DMS153 treated with DMSO at 0.1 percent for 48 hours (cell line): ENCODE measurements around the gene MRPS23.

Experiments used
- DNase-seq: peaks from one replicate; lab custom pipeline; 2025; ENCODE audit not compliant: unreplicated experiment; lab: John Stamatoyannopoulos, UW

The MRPS23 gene

DNA sequence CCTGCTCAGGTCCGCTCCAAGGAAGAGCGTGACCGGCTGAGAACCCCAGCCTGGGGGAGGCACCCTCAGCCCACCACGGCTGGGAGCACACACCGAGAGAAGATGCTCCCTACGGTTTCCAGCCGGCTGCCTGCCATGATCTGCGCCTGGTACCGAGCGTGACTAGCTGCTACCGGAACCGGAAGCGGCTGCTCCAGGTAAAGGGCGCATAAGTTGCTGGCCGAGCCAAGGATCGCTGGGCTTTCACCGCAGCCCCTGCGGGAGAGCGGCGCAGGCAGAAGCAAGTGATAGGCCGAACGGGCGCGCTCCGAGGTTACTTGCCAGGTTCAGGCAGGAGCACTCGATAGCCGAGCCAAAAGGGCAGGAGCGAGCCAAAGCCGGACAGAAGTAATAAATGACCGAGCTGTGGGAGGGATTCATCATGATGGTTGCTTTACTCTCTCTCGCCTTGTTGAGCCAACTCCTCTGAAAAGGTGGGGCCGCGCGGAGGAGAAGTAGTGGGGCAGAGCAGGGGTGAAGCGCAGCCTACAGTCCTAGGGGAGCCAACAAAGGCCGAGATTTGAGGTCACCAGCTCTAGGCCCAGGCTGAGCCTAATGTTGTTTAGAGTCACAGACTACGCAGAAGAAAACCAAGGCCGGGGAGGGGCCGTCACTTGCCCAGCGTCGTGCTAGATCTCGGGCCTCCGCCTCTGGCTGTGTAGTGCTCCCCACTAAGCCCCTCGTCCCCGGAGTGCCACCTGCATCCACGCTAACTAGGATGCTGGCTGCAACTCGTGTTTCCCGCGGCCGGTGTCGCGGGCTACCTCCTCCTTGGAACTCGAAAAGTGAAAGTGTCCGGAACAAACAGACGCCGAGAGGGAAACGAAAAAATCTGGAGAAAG, at the start of gene MRPS23:
Gene MRPS23, minus strand, starts transcription at position 171 of the 881 bp plus-strand sequence. Its CDS starts 34 bp downstream, at position 137.
- DNase-seq, result peak; percentile 95

GRCh38 chr17:57899391-57899790, 49.5 kb upstream of the MRPS23 start:
- no peak for DNase-seq

GRCh38 chr17:57898487-57899311, 48.9 kb upstream of the MRPS23 start:
- no peak for DNase-seq

- DNase-seq, result no peak
Observed at GRCh38 chr17:57895382-57896060, 45.7 kb upstream of the MRPS23 start.

GRCh38 chr17:57894848-57895247, 45.0 kb upstream of the MRPS23 start:
- DNase-seq, result no peak

DNA sequence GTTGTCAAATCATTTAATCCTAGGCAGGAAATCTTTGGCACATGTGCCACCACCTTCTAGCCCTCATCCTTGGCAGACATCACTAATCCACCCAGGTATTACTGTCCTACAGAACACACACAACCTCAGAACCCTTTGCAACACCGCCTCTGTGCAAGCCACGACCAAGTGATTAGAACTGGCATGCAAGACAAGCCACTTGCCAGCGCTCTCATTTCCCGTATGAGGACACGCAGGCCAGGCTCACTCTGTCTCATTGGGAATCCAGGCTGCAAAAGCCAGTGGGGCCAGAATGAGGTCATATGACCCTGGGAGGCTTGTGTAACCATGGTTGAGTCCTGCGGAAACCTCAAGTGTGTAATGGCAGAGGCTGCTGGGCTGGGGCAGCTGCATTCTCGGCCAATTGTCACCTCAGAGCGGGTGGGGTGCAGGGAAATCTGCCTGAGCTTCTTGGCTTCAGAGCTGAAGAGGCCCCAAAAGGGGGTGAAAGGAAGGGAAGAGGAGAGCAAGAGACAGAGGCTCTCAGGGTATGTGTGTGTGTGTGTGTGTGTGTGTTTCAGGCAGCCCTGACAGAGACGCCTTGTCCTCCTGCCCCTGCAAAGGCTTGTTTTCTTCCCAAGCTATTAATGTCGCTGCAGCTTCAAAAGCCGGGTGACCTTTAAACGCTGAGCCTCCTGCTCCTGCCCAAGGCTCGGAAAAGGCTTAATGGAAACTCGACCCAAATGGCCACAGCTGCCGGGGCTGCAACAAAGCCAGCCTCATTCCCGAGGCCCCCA, 43.2 kb upstream of the MRPS23 start:
- DNase-seq, result peak; percentile 57

- peak; percentile 22 for DNase-seq
Observed at GRCh38 chr17:57892146-57892819, 42.4 kb upstream of the MRPS23 start.

DNA sequence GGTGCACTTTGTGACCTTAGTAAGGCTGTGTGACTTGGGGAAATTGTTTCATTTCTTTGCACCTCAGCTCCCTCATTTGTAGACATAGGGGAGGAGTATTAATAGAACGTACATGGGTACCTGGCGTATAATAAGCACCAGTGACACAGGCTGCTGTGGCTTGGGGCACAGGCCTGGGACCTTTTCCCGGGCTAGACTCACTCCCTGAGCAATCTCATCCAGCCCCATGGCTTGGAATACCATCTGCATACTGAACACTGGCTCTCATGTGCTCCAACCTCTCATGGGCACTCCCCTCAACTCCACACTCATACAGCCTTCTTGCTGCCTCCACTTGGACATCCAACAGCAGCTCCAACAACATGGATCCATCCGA, 41.0 kb upstream of the MRPS23 start:
- no peak for DNase-seq

DNA sequence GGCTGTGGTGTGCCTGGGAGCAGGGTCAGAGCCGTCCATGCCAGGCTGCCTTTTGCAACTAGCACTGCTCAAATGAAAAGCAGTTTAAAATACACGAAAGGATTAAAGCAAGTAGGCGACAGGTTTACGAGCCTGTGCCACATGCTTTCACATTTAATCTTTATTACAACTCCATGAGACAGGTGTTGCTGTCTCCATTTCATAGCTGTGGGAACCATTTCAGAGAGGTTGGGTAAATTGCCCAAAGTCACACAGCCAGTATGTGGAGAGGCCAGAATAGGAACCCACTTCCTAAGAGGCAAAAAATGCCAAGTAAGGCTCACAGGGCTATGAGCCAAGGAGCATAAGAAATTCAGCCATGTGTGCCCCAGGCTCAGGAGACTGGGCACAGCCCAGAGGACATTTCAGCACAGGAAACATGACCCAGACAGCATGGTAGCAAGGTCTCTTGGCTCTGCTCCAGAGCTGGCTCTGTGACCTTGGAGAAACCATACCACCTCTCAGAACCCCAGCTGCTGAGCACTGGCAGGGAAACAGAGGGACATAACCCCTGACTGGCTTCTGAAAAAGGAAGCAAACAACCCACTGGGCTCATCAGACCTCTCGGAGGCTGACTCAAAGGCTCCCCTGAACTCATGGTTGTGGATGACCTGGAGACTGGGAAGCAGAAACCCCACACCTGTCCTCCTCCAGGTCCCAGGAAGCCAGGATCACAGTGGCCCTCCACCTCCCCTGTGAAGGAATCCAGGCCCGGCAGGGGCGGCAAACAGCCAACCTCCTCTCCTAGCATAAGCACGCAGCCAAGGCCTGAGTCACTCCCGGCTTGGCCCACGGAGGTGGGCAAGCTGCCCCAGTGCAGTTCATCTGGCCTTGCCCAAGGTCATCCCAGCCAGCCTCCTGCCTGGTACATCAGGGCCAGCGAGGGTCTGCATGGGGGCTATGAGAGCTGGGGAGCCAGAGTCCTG, 40.3 kb upstream of the MRPS23 start:
- no peak for DNase-seq

GRCh38 chr17:57889252-57889651, 39.4 kb upstream of the MRPS23 start:
- no peak for DNase-seq

- no peak for DNase-seq
Observed at GRCh38 chr17:57888311-57889216, 38.7 kb upstream of the MRPS23 start.

GRCh38 chr17:57887161-57887560, 37.3 kb upstream of the MRPS23 start:
- no peak for DNase-seq

- DNase-seq, result no peak
Observed at GRCh38 chr17:57886020-57886419, 36.2 kb upstream of the MRPS23 start.

- DNase-seq, result no peak
Observed at GRCh38 chr17:57885148-57885915, 35.5 kb upstream of the MRPS23 start.

GRCh38 chr17:57881783-57882351, 32.0 kb upstream of the MRPS23 start:
- no peak for DNase-seq

GRCh38 chr17:57881143-57881542, 31.3 kb upstream of the MRPS23 start:
- no peak for DNase-seq

DNA sequence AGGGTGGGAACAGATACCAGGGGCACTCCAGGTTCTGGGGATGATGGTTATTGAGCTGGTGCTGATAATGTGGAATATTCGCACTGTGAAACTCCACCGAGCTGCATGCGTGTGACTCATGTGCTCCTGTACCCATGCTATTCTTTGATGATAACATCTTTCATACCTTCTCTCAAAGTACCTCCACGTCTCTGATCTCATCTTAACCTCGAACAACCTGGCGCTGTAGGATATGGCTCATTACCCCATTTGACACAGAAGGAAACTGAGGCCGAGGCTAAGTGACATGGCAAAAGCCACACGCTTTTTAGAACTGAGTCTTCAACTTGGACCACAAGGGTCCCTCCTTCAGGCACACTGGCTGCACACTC, 30.2 kb upstream of the MRPS23 start:
- no peak for DNase-seq
